ENCODE data around the gene ST3GAL5. TPM values are rescaled to one million over a fixed set of nuclear protein-coding genes. Genes with fewer than 3 reads are reported as not detected.

Gene ST3GAL5
- total RNA-seq, 2 experiments from 2014 or later = 36.3 to 36.8 TPM

DNA sequence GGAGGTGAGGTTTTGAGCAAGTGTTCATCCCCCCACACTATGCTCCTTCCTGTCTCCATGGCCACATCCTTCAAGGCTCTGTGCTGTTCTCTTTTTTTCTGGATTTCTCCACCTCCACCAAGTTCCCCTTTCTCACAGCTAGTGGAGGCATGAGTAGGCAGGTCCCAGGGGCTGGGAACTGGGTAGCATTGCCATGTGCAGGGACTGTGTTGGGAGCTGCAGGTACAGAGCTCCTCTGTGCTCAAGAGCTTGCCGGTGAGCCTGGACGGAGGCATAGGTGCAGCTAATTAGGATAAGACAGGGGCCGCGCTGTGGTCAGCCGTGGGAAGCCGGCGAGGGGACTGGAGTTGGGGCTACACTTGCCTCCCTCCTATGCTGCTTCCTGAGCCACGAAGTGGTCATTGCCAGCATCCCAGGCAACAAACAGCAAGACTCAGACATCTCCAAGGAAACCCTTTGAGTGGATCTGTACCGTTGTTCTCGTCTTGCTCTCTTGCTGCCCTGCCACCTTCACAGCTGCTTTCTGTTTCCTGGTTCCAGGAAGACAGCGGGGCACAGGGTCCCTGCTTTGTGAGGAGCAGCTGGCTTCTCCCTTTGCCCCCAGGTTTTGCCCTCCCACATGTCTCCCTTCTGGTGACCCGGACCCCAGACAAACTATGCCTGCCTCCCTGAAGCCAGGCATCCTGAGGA lies 98.1 kb downstream of the ST3GAL5 start:
- Mint-ChIP-seq H3K9me3 (no peaks in the 10 kb centered on the region), H3K27me3 (peaks cover 5% of the 10 kb centered on the region), H3K27ac (no peak overlapping the region), H3K4me1 (no peaks in the 10 kb centered on the region), H3K4me3 (no peak overlapping the region), H3K36me3 (ENCODE audit: low read depth) (no peaks in the 10 kb centered on the region)
- POLR2A ChIA-PET = no interaction called here
- DNase-seq = no peak
- CTCF ChIA-PET = interaction anchor here (0.7 to 1.6 kb wide), 3 partner anchors 20 to 62 kb away, joined by 3 to 4 read pairs (median 3); partner anchors contain the start of gene ATOH8

DNA sequence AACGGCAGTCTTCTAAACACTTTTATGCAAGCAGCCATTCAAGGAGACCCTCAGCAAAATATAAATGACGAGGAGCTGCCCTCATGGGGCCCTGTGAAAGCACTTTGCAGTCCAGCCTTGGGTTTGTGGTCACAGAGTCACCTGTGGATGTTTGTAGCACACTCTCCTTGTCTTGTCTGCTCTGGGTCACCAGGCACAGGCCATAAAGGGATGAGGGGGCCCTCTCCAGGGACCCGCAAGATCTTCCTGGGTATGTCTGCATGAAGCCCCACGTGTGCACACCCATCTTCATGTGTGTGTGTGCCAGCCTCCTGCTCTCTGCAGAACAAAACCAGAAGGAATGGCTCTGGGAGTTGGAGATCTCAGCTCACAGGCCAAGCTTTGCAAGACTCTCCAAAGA lies 98.8 kb downstream of the ST3GAL5 start:
- no peak overlapping the region for H3K4me3 Mint-ChIP-seq

DNA sequence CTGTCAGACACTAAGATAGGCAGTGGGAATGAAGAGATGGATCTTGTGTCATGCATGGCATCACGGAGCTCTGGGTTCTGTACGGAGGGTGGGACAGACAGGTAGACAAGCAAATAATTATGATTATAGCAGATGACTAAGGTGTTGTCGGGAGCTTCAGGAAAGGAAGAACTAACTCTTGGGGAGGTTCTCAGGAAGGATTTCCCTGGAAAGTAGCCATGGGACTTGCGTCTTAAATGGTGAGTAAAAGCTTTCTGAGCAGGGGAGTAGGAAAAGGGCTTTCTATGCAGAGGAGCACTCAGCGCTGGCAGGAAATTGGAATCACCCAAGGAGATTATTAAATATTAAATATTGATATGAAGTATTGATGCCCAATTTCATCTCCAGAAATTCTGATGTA lies 99.5 kb downstream of the ST3GAL5 start:
- Mint-ChIP-seq H3K9me3 (no peaks in the 10 kb centered on the region), H3K4me3 (no peak overlapping the region), H3K27ac (no peak overlapping the region), H3K36me3 (ENCODE audit: low read depth) (no peaks in the 10 kb centered on the region), H3K27me3 (peaks cover 8% of the 10 kb centered on the region), H3K4me1 (no peaks in the 10 kb centered on the region)
- CTCF ChIA-PET = interaction anchor here (0.9 to 1.6 kb wide), 4 partner anchors 18 to 291 kb away, joined by 3 to 4 read pairs (median 4); no protein-coding TSS in a partner anchor
- DNase-seq = no peak
- POLR2A ChIA-PET = no interaction called here

More for the DNA sequence above, 98.8 kb downstream of the ST3GAL5 start:
- ChIA-PET CTCF (interaction anchor here (0.8 to 1.6 kb wide), 3 partner anchors 19 to 61 kb away, joined by 3 to 4 read pairs (median 4); no protein-coding TSS in a partner anchor), POLR2A (no interaction called here)
- H3K9me3 Mint-ChIP-seq = no peaks in the 10 kb centered on the region
- H3K36me3 Mint-ChIP-seq (ENCODE audit: low read depth) = no peaks in the 10 kb centered on the region
- H3K4me1 Mint-ChIP-seq = no peaks in the 10 kb centered on the region
- H3K27ac Mint-ChIP-seq = no peak overlapping the region
- no peak for DNase-seq
- peaks cover 8% of the 10 kb centered on the region for H3K27me3 Mint-ChIP-seq

DNA sequence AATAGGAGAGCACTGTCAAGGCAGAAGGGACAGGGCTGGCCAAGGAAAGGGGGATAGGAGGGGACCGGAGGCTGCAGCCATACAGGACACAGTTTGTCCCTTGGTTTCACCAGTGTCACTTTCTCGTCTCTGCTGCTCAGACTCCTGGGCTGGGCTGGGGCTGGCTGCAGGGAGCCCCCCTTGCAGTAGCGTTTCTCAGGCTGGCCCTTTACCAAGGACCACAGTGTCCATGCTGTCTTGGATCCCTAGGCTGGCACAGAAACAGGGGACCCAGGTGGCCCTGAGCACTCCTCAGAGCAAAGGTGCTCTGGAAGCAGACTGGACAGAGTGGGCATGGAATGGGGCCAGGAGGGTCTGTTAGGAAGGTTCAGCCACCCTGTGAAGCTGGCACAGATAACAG lies 100.2 kb downstream of the ST3GAL5 start:
- Mint-ChIP-seq H3K4me3 (no peak overlapping the region), H3K4me1 (no peaks in the 10 kb centered on the region), H3K27me3 (peaks cover 8% of the 10 kb centered on the region), H3K27ac (no peak overlapping the region), H3K36me3 (ENCODE audit: low read depth) (no peaks in the 10 kb centered on the region), H3K9me3 (no peaks in the 10 kb centered on the region)
- ChIA-PET CTCF (interaction anchor here (0.9 to 1.3 kb wide), 3 partner anchors 39 to 292 kb away, joined by 3 to 4 read pairs (median 4); no protein-coding TSS in a partner anchor), POLR2A (no interaction called here)
- DNase-seq = no peak

DNA sequence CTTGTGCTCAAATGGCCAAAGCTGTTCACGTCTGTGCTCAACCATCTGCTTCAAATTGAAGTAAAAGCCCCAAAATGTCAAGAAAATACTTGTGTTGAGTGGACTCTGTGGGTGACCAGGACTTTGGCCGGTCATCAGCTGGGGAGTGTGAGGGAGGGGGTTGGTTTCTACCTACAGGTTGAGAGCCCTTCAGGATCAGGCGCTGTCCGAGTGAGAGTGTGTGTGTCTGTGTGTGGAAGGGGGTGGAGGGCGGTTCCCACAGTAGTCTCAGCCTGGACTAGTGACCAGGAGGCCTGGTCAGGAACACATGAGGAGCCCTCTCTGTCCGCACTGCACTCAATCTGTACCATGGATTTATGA lies 100.8 kb downstream of the ST3GAL5 start:
- Mint-ChIP-seq H3K4me3 (no peak overlapping the region), H3K4me1 (no peaks in the 10 kb centered on the region), H3K36me3 (ENCODE audit: low read depth) (no peaks in the 10 kb centered on the region), H3K27me3 (peaks cover 10% of the 10 kb centered on the region), H3K27ac (no peak overlapping the region), H3K9me3 (no peaks in the 10 kb centered on the region)
- POLR2A ChIA-PET = no interaction called here
- DNase-seq = no peak
- CTCF ChIA-PET = interaction anchor here (1.9 kb wide), 1 partner anchor 39 kb away, joined by 7 read pairs; no protein-coding TSS in a partner anchor

DNA sequence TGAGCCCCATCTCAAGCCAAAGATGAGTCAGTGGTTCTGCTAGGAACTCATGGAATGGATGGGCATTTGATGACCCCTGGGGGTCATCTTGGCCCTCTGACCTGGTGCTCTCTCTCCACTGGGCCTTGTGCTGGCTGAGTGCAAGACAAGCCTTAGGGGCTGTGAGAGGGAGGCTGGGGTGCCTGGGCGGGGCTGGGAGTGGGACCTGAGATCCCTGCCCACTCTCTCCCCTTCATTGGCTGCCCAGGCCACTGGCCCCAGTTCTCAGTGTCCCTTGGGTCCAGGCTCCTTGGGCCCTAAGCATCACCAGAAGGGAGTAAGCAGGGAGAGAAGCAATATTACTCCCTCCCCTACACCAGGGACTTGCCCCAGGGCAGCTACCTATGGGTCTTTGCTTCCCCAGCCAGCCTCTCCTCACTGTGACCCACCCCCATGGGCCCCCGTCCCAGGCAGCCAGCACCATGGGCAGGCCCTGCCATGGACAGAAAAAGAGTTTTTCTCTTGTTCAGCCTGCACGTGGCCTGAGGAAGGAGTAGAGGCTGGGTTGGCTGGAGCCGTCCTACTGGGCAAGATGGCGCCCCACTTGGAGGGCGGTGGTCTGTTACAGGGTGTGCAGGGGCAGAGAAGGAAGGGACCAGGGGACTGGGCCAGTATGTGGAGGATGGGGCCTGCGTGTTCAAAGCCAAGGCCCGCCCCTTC lies 101.4 kb downstream of the ST3GAL5 start:
- no peak for DNase-seq
- POLR2A ChIA-PET = no interaction called here

More for the DNA sequence above, 101.4 kb downstream of the ST3GAL5 start:
- Mint-ChIP-seq H3K4me3 (no peak overlapping the region), H3K36me3 (ENCODE audit: low read depth) (no peaks in the 10 kb centered on the region), H3K9me3 (no peaks in the 10 kb centered on the region), H3K27me3 (peaks cover 11% of the 10 kb centered on the region), H3K4me1 (no peaks in the 10 kb centered on the region), H3K27ac (no peak overlapping the region)
- CTCF ChIA-PET = interaction anchor here (0.7 to 1.9 kb wide), 2 partner anchors 40 to 97 kb away, joined by 3 to 7 read pairs; no protein-coding TSS in a partner anchor

Other genes starting within 250 kb of the ST3GAL5 start
- not detected for gene SFTPB, start 220.8 kb downstream of the ST3GAL5 start, total RNA-seq
- 10 to 100 TPM; 72.9 to 75.5 TPM for gene GNLY, start 194.6 kb downstream of the ST3GAL5 start, total RNA-seq
- gene ATOH8, start 135.0 kb downstream of the ST3GAL5 start, total RNA-seq = under 1 TPM; 0.10 to 0.12 TPM
- 10 to 100 TPM; 34.5 to 36.6 TPM for gene POLR1A, start 216.9 kb upstream of the ST3GAL5 start, total RNA-seq
- gene PTCD3, start 217.2 kb upstream of the ST3GAL5 start, total RNA-seq = 100 to 1,000 TPM; 141 to 162 TPM

All from activated CD4-positive, alpha-beta T cell treated with anti-CD3 and anti-CD28 coated beads, Interleukin-2, amount 10 ng/mL, durations not matched to agents 7 days and 5 days (primary cell).